Keratinocyte (primary cell): ENCODE results near the gene TC2N. TPM values are rescaled to one million over a fixed set of nuclear protein-coding genes. Genes with fewer than 3 reads are reported as not detected.

Experiments
- DNase-seq: peaks from one replicate; pipeline ENCODE4 v3.0.0-alpha.2; 2011; ENCODE audit warnings: low read depth, missing footprints, low spot score
- FAIRE-seq: peaks from 2 replicates; lab custom pipeline; 2011; peaks lifted over from hg19 to GRCh38; lab: Jason Lieb, UNC
- H2AFZ ChIP-seq: 2 replicates; pipeline ENCODE4 v1.6.0; 2012; ENCODE audit warnings: low read length, control low read depth, inconsistent platforms; ENCODE audit not compliant: control insufficient read depth
- H3K27ac ChIP-seq: 2 replicates; pipeline ENCODE4 v1.5.1; 2011; ENCODE audit warnings: low read length; ENCODE audit not compliant: control insufficient read depth, insufficient read depth
- H3K27me3 ChIP-seq: 3 replicates; pipeline ENCODE4 v1.6.0; 2011; ENCODE audit warnings: low read length; ENCODE audit not compliant: control insufficient read depth, insufficient read depth; ENCODE audit errors: extremely low read depth
- H3K36me3 ChIP-seq, 2 experiments: 2 replicates in 1 of 2; 3 replicates in 1 of 2; pipeline ENCODE4 v1.5.1; 2011; ENCODE audit warnings: low read length in 2 of 2, mild to moderate bottlenecking in 1 of 2; ENCODE audit not compliant: control insufficient read depth in 2 of 2, insufficient read depth in 2 of 2; ENCODE audit errors: extremely low read depth in 1 of 2
- H3K4me1 ChIP-seq: 3 replicates; pipeline ENCODE4 v1.5.1; 2011; ENCODE audit warnings: low read length; ENCODE audit not compliant: control insufficient read depth, insufficient read depth; ENCODE audit errors: extremely low read depth
- H3K4me2 ChIP-seq: 3 replicates; pipeline ENCODE4 v1.6.0; 2011; ENCODE audit warnings: low read depth, low read length; ENCODE audit not compliant: control insufficient read depth, insufficient read depth; ENCODE audit errors: extremely low read depth
- H3K4me3 ChIP-seq, 3 experiments: fragments of 200-600 bp in 1 of 3; sonication (generic) in 1 of 3; 2 replicates in 2 of 3; 3 replicates in 1 of 3; pipeline ENCODE4 v1.5.1; 2011 to 2016; ENCODE audit warnings: low read length in 3 of 3, mild to moderate bottlenecking in 3 of 3, control low read depth in 2 of 3, inconsistent platforms in 1 of 3, low read depth in 1 of 3, mixed read lengths in 1 of 3, mixed run types in 1 of 3, moderate library complexity in 1 of 3; ENCODE audit not compliant: control insufficient read depth in 2 of 3, insufficient read depth in 2 of 3; ENCODE audit errors: extremely low read depth in 1 of 3
- H3K79me2 ChIP-seq: 2 replicates; pipeline ENCODE4 v1.6.0; 2012; ENCODE audit warnings: low read length; ENCODE audit not compliant: control insufficient read depth, insufficient read depth
- H3K9ac ChIP-seq: 3 replicates; pipeline ENCODE4 v1.6.0; 2011; ENCODE audit warnings: low read length; ENCODE audit not compliant: control insufficient read depth, insufficient read depth; ENCODE audit errors: extremely low read depth
- H3K9me1 ChIP-seq: 3 replicates; pipeline ENCODE4 v1.6.0; 2011; ENCODE audit warnings: low read length; ENCODE audit not compliant: control insufficient read depth, insufficient read depth; ENCODE audit errors: extremely low read depth
- H3K9me3 ChIP-seq: 2 replicates; pipeline ENCODE4 v1.5.1; 2012; ENCODE audit warnings: low read depth, low read length; ENCODE audit not compliant: control insufficient read depth
- H4K20me1 ChIP-seq: 3 replicates; pipeline ENCODE4 v1.6.0; 2011; ENCODE audit warnings: low read length; ENCODE audit not compliant: control insufficient read depth, insufficient read depth; ENCODE audit errors: extremely low read depth
- CTCF ChIP-seq, 3 experiments: IDR thresholded peaks in 1 of 3; conservative IDR thresholded peaks in 1 of 3; optimal IDR thresholded peaks in 1 of 3; 2 replicates in 2 of 3; 3 replicates in 1 of 3; pipeline versions ENCODE3 to v1.5.1; 2011; ENCODE audit warnings: low read length in 3 of 3, mild to moderate bottlenecking in 3 of 3, moderate library complexity in 2 of 3, control low read depth in 1 of 3, inconsistent platforms in 1 of 3; ENCODE audit not compliant: insufficient read depth in 2 of 3; ENCODE audit errors: extremely low read depth in 1 of 3
- EZH2 ChIP-seq: IDR thresholded peaks from one replicate; pipeline ENCODE4 v1.6.1; 2012; ENCODE audit warnings: inconsistent platforms, mild to moderate bottlenecking, low read length, moderate library complexity
- dilution Hi-C: fragments of 300-500 bp; cut with MboI; formaldehyde crosslinking; loops from one replicate; pipeline ENCODE4 v1.7.0; 2020; ENCODE audit warnings: low sequenced_read_pairs; ENCODE audit not compliant: extremely low pct_ligation_motif_present
- polyA plus RNA-seq, 5 experiments: library from polyadenylated mRNA; depleted of rRNA in 3 of 5; stranded (reverse) in 3 of 5; stranded (forward) in 1 of 5; unstranded in 1 of 5; fragments of >200 nt; gene quantifications; 1 replicate in 1 of 5; 2 replicates in 3 of 5; 3 replicates in 1 of 5; pipeline versions ENCODE4 v1.2.1 to v1.2.3, GENCODE V29; 2011 to 2012; ENCODE audit warnings: missing spikeins in 2 of 5, low read depth in 1 of 5, low replicate concordance in 1 of 5

TC2N gene
- polyA plus RNA-seq, 1 donor (not counting 4 experiments of a cell fraction or from before 2014, with no cell fraction given): 22.6 TPM

GRCh38 chr14:91882776-91883175, 15.4 kb upstream of the TC2N start:
- Histone ChIP-seq H3K4me2 (no peak overlapping the region), H3K9ac (no peak overlapping the region), H3K4me1 (no peaks in the 10 kb centered on the region), H3K27me3 (peaks cover 7% of the 10 kb centered on the region), H3K36me3 (no peaks in the 10 kb centered on the region), H3K27ac (no peak overlapping the region), H4K20me1 (no peaks in the 10 kb centered on the region), H3K9me1 (no peaks in the 10 kb centered on the region), H3K4me3 (no peak overlapping the region), H3K79me2 (no peaks in the 10 kb centered on the region), H3K9me3 (no peaks in the 10 kb centered on the region), H2AFZ (no peak overlapping the region)
- DNase-seq: no peak
- dilution Hi-C loops: no loop called here
- TF ChIP-seq EZH2 (no peak), CTCF (optimal IDR thresholded peaks at IDR 0.05 in 1 of 3, IDR thresholded peaks at IDR 0.05 in 1 of 3, conservative IDR thresholded peaks at IDR 0.05 in 1 of 3; ENCODE audit: extremely low read depth in 1 of 3, insufficient read depth in 2 of 3, low read length in 3 of 3) (no peak)
- no peak for FAIRE-seq

GRCh38 chr14:91882369-91882768, 15.0 kb upstream of the TC2N start:
- no peaks in the 10 kb centered on the region for H3K9me1 ChIP-seq
- no peak overlapping the region for H3K4me3 ChIP-seq
- H3K9me3 ChIP-seq: no peaks in the 10 kb centered on the region
- H3K9ac ChIP-seq: no peak overlapping the region
- DNase-seq: no peak
- H2AFZ ChIP-seq: no peak overlapping the region
- no peak overlapping the region for H3K27ac ChIP-seq
- H3K4me2 ChIP-seq: no peak overlapping the region
- H4K20me1 ChIP-seq: no peaks in the 10 kb centered on the region
- no peak for FAIRE-seq
- dilution Hi-C loops: no loop called here
- H3K4me1 ChIP-seq: no peaks in the 10 kb centered on the region
- no peaks in the 10 kb centered on the region for H3K36me3 ChIP-seq
- TF ChIP-seq EZH2 (no peak), CTCF (optimal IDR thresholded peaks at IDR 0.05 in 1 of 3, IDR thresholded peaks at IDR 0.05 in 1 of 3, conservative IDR thresholded peaks at IDR 0.05 in 1 of 3; ENCODE audit: extremely low read depth in 1 of 3, insufficient read depth in 2 of 3, low read length in 3 of 3) (no peak)
- H3K79me2 ChIP-seq: no peaks in the 10 kb centered on the region
- peaks cover 7% of the 10 kb centered on the region for H3K27me3 ChIP-seq
